Activated naive CD4-positive, alpha-beta T cell treated with anti-CD3 and anti-CD28 coated beads, Interleukin-2, amount 50 U/mL, for 16 hours (primary cell): ENCODE measurements around the gene GRIA2.
"Not testable (repeated sequence)": the region's sequence is repeated elsewhere in the genome, so short reads cannot be mapped to it uniquely, and the experiment has no call there.

Experiments used
- DNase-seq: peaks from one replicate; pipeline ENCODE4 v3.0.0-alpha.2; 2020

The GRIA2 gene

GRCh38 chr4:157220371-157220881, at the start of gene GRIA2:
Gene GRIA2, plus strand, starts transcription at chr4:157220728. Its CDS starts 315 bp downstream, at chr4:157221043.
- no peak for DNase-seq

- DNase-seq: no peak
Observed at GRCh38 chr4:157172011-157172410, 48.5 kb upstream of the GRIA2 start.

GRCh38 chr4:157180268-157180667, 40.3 kb upstream of the GRIA2 start:
- not testable (repeated sequence) for DNase-seq

GRCh38 chr4:157184300-157184699, 36.2 kb upstream of the GRIA2 start:
- DNase-seq: no peak

- DNase-seq: no peak
Observed at GRCh38 chr4:157185363-157185762, 35.2 kb upstream of the GRIA2 start.

- DNase-seq: no peak
Observed at GRCh38 chr4:157195374-157195773, 25.2 kb upstream of the GRIA2 start.

GRCh38 chr4:157196046-157196445, 24.5 kb upstream of the GRIA2 start:
- DNase-seq: no peak

- no peak for DNase-seq
Observed at GRCh38 chr4:157204634-157205244, 15.8 kb upstream of the GRIA2 start.

- DNase-seq: no peak
Observed at GRCh38 chr4:157217708-157218107, 2.8 kb upstream of the GRIA2 start.

GRCh38 chr4:157219711-157220370, 687 bp upstream of the GRIA2 start:
- DNase-seq: no peak

GRCh38 chr4:157221426-157221894, 932 bp downstream of the GRIA2 start:
- no peak for DNase-seq

- DNase-seq: no peak
Observed at GRCh38 chr4:157221895-157222770, 1.6 kb downstream of the GRIA2 start.

GRCh38 chr4:157222771-157223160, 2.2 kb downstream of the GRIA2 start:
- DNase-seq: no peak

GRCh38 chr4:157223456-157223855, 2.9 kb downstream of the GRIA2 start:
- DNase-seq: no peak

GRCh38 chr4:157225096-157225495, 4.6 kb downstream of the GRIA2 start:
- DNase-seq: no peak

- DNase-seq: no peak
Observed at GRCh38 chr4:157226035-157226434, 5.5 kb downstream of the GRIA2 start.

- DNase-seq: no peak
Observed at GRCh38 chr4:157226601-157227000, 6.1 kb downstream of the GRIA2 start.

GRCh38 chr4:157231525-157231924, 11.0 kb downstream of the GRIA2 start:
- no peak for DNase-seq

- no peak for DNase-seq
Observed at GRCh38 chr4:157242871-157243270, 22.3 kb downstream of the GRIA2 start.

- DNase-seq: no peak
Observed at GRCh38 chr4:157244348-157244747, 23.8 kb downstream of the GRIA2 start.

GRCh38 chr4:157245351-157245750, 24.8 kb downstream of the GRIA2 start:
- DNase-seq: no peak

- no peak for DNase-seq
Observed at GRCh38 chr4:157246964-157247363, 26.4 kb downstream of the GRIA2 start.

GRCh38 chr4:157258165-157258564, 37.6 kb downstream of the GRIA2 start:
- not testable (repeated sequence) for DNase-seq
